Subcutaneous preadipocyte (primary cell): ENCODE measurements around the gene TIRAP. TPM values are rescaled to one million over a fixed set of nuclear protein-coding genes. Genes with fewer than 3 reads are reported as not detected.

Experiments used
- small RNA-seq: library from RNA; depleted of rRNA; stranded (forward); fragments of <200 nt; gene quantifications from one replicate; pipeline ENCODE3, GENCODE V24; 2012
- total RNA-seq: library from RNA; depleted of rRNA; stranded (reverse); fragments of >200 nt; gene quantifications from 2 replicates; pipeline ENCODE4 v1.2.3, GENCODE V29; 2012

The TIRAP gene
- 4.4 and 6.8 TPM in 2 replicates for total RNA-seq

GRCh38 chr11:126282736-126283591, at the start of gene TIRAP:
TSS of gene TIRAP (plus strand) at chr11:126283093. CDS start at chr11:126290895, 7,802 bp downstream.

GRCh38 chr11:126268708-126269579, 13.9 kb upstream of the TIRAP start, which contains the start of the genes FOXRED1 and SRPRA:
TSS of gene FOXRED1 (plus strand) at chr11:126269154. CDS start at chr11:126269207, 53 bp downstream.
TSS of gene SRPRA (minus strand) at chr11:126268895. CDS start at chr11:126268804, 91 bp downstream.

GRCh38 chr11:126303623-126304456, 20.9 kb downstream of the TIRAP start, which contains the start of gene DCPS:
TSS of gene DCPS (plus strand) at chr11:126304060. CDS start at chr11:126304081, 21 bp downstream.

Small RNA genes lying within 50 kb of the gene (small RNA-seq; reads per million reads assigned to genes)
- gene RN7SL351P: not detected

Other genes starting within 250 kb of the TIRAP start
- 11.9 and 41.2 TPM in 2 replicates for gene CDON, start 220.2 kb upstream of the TIRAP start, total RNA-seq
- 35.2 and 37.8 TPM in 2 replicates for gene RPUSD4, start 71.4 kb upstream of the TIRAP start, total RNA-seq
- gene FAM118B, start 71.3 kb upstream of the TIRAP start, total RNA-seq: 18.0 and 21.3 TPM in 2 replicates
- 63.2 and 99.7 TPM in 2 replicates for gene SRPRA, start 14.2 kb upstream of the TIRAP start, total RNA-seq
- gene FOXRED1, start 13.9 kb upstream of the TIRAP start, total RNA-seq: 12.1 and 20.7 TPM in 2 replicates
- gene DCPS, start 21.0 kb downstream of the TIRAP start, total RNA-seq: 18.4 and 18.7 TPM in 2 replicates
- gene ST3GAL4, start 72.6 kb downstream of the TIRAP start, total RNA-seq: 15.4 and 16.0 TPM in 2 replicates